ENCODE results near the gene MYL7. TPM values are rescaled to one million over a fixed set of nuclear protein-coding genes. Genes with fewer than 3 reads are reported as not detected.
A peak's percentile ranks its signal among the peaks of the same experiment; 100 is the strongest.

The MYL7 gene
- total and polyA plus RNA-seq, 9 of the 15 experiments (the other 6 are each of a cell fraction or from before 2014, with no cell fraction given), result not detected

DNA sequence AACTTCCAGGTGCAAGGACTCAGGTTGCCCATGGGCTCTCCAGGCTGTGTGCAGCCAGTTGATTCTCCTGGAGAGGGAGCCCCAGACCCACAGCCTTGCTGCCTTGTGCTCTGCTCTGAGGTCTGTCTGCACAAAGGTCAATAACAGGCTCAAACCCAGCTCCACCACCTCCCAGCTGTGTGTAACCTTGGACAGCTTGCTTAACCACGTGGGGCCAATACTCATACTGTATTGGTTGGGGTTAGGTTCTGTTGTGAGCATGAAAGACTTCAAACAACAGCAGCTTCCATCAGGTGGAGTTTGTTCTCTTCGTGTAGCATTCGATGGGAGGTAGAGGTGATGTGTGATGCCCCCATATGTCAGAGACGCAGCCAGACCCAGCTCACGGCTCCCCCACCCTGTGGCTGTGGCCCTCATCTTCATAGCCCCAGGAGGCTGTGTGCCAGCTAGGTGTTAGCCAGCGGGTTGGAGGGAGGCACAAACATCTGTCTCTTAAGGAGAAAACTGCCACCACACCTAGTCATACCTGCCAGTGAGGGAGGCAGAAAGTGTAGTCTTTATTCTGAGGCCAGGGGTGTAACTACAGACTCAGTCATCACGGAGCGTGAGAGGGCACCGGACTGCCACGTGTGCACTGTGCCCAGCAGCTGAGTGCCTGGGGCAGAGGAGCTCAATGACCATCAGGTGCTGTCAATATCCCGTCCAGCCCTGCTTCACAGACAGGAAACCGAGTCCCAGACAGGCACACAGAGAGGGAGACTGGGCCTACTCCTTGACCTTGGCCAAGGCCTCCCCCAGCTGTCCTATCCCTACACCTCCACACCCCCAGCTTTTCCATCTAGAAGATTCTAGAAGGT lies 9.7 kb downstream of the MYL7 start (continued):
- TF ChIP-seq, protein P1, sequence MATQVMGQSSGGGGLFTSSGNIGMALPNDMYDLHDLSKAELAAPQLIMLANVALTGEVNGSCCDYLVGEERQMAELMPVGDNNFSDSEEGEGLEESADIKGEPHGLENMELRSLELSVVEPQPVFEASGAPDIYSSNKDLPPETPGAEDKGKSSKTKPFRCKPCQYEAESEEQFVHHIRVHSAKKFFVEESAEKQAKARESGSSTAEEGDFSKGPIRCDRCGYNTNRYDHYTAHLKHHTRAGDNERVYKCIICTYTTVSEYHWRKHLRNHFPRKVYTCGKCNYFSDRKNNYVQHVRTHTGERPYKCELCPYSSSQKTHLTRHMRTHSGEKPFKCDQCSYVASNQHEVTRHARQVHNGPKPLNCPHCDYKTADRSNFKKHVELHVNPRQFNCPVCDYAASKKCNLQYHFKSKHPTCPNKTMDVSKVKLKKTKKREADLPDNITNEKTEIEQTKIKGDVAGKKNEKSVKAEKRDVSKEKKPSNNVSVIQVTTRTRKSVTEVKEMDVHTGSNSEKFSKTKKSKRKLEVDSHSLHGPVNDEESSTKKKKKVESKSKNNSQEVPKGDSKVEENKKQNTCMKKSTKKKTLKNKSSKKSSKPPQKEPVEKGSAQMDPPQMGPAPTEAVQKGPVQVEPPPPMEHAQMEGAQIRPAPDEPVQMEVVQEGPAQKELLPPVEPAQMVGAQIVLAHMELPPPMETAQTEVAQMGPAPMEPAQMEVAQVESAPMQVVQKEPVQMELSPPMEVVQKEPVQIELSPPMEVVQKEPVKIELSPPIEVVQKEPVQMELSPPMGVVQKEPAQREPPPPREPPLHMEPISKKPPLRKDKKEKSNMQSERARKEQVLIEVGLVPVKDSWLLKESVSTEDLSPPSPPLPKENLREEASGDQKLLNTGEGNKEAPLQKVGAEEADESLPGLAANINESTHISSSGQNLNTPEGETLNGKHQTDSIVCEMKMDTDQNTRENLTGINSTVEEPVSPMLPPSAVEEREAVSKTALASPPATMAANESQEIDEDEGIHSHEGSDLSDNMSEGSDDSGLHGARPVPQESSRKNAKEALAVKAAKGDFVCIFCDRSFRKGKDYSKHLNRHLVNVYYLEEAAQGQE (IDR thresholded peaks at IDR 0.05; ENCODE audit: borderline replicate concordance), result peak; percentile 66
- TF ChIP-seq, protein P1 (CRISPR knock-in tag; IDR thresholded peaks at IDR 0.05; ENCODE audit: low read depth), result no peak
- TF ChIP-seq FOXK2 (conservative IDR thresholded peaks at IDR 0.05 in 1 of 2, IDR thresholded peaks at IDR 0.05 in 1 of 2; ENCODE audit: low read depth in 2 of 2) (0 out of 4 replicates have a peak, but pooled peaks of 1 of the 2 experiments have one; percentile 16), KAT2B (IDR thresholded peaks at IDR 0.05; ENCODE audit: low read depth, low read length) (no peak), RAD21 (CRISPR knock-in tag; conservative IDR thresholded peaks at IDR 0.05 in 1 of 2, IDR thresholded peaks at IDR 0.05 in 1 of 2) (peak; percentile 52 to 77), ZNF12 (CRISPR knock-in tag; IDR thresholded peaks at IDR 0.05) (no peak), RAD51 (IDR thresholded peaks at IDR 0.05; ENCODE audit: borderline replicate concordance, low read depth) (0 out of 2 replicates have a peak, but pooled peaks have one; percentile 47), MTA2 (IDR thresholded peaks at IDR 0.05; ENCODE audit: low read depth) (no peak), NCOA4 (IDR thresholded peaks at IDR 0.05; ENCODE audit: partially characterized antibody) (no peak), STAG1 (CRISPR knock-in tag; IDR thresholded peaks at IDR 0.05; ENCODE audit: borderline replicate concordance) (peak; percentile 35; the same call in 1 of the 2 replicates), NRF1 (conservative IDR thresholded peaks at IDR 0.05 in 1 of 2, IDR thresholded peaks at IDR 0.05 in 1 of 2) (no peak)
- TF ChIP-seq, protein P2, sequence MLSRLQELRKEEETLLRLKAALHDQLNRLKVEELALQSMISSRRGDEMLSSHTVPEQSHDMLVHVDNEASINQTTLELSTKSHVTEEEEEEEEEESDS (CRISPR knock-in tag; IDR thresholded peaks at IDR 0.05), result no peak
- TF ChIP-seq, protein P3, sequence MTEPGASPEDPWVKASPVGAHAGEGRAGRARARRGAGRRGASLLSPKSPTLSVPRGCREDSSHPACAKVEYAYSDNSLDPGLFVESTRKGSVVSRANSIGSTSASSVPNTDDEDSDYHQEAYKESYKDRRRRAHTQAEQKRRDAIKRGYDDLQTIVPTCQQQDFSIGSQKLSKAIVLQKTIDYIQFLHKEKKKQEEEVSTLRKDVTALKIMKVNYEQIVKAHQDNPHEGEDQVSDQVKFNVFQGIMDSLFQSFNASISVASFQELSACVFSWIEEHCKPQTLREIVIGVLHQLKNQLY (CRISPR knock-in tag; conservative IDR thresholded peaks at IDR 0.05), result no peak
- TF ChIP-seq, protein P4, sequence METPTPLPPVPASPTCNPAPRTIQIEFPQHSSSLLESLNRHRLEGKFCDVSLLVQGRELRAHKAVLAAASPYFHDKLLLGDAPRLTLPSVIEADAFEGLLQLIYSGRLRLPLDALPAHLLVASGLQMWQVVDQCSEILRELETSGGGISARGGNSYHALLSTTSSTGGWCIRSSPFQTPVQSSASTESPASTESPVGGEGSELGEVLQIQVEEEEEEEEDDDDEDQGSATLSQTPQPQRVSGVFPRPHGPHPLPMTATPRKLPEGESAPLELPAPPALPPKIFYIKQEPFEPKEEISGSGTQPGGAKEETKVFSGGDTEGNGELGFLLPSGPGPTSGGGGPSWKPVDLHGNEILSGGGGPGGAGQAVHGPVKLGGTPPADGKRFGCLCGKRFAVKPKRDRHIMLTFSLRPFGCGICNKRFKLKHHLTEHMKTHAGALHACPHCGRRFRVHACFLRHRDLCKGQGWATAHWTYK (CRISPR knock-in tag; IDR thresholded peaks at IDR 0.05), result no peak
- TF ChIP-seq, protein P5, sequence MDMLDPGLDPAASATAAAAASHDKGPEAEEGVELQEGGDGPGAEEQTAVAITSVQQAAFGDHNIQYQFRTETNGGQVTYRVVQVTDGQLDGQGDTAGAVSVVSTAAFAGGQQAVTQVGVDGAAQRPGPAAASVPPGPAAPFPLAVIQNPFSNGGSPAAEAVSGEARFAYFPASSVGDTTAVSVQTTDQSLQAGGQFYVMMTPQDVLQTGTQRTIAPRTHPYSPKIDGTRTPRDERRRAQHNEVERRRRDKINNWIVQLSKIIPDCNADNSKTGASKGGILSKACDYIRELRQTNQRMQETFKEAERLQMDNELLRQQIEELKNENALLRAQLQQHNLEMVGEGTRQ (CRISPR knock-in tag; IDR thresholded peaks at IDR 0.05), result peak; percentile 70
